Glomerular visceral epithelial cell (primary cell): Measurements from ENCODE around the gene TRMT2A.
A peak's percentile ranks its signal among the peaks of the same experiment; 100 is the strongest.
"Not testable (repeated sequence)": the region's sequence is repeated elsewhere in the genome, so short reads cannot be mapped to it uniquely, and the experiment has no call there.

ENCODE experiments used
- DNase-seq: peaks from one replicate; pipeline ENCODE4 v3.0.0-alpha.2; 2016; ENCODE audit errors: extremely low spot score

Gene TRMT2A

GRCh38 chr22:20116951-20117632 lies at the start of gene TRMT2A:
TSS of gene TRMT2A (minus strand) at chr22:20117226. CDS start at chr22:20116906, 320 bp downstream.
- peak; percentile 96 for DNase-seq

GRCh38 chr22:20166703-20167102 lies 49.7 kb upstream of the TRMT2A start:
- no peak for DNase-seq

- DNase-seq, result no peak
Observed at GRCh38 chr22:20165913-20166312, 48.9 kb upstream of the TRMT2A start.

GRCh38 chr22:20165421-20165820 lies 48.4 kb upstream of the TRMT2A start:
- no peak for DNase-seq

GRCh38 chr22:20164863-20165262 lies 47.8 kb upstream of the TRMT2A start:
- DNase-seq, result no peak

- DNase-seq, result no peak
Observed at GRCh38 chr22:20160041-20160440, 43.0 kb upstream of the TRMT2A start.

- not testable (repeated sequence) for DNase-seq
Observed at GRCh38 chr22:20159531-20159930, 42.5 kb upstream of the TRMT2A start.

- no peak for DNase-seq
Observed at GRCh38 chr22:20159076-20159475, 42.0 kb upstream of the TRMT2A start.

- no peak for DNase-seq
Observed at GRCh38 chr22:20158391-20159036, 41.5 kb upstream of the TRMT2A start.

GRCh38 chr22:20157430-20158183 lies 40.6 kb upstream of the TRMT2A start:
- DNase-seq, result no peak

- DNase-seq, result peak; percentile 74
Observed at GRCh38 chr22:20156611-20157429, 39.8 kb upstream of the TRMT2A start.

- DNase-seq, result no peak
Observed at GRCh38 chr22:20156042-20156389, 39.0 kb upstream of the TRMT2A start.

GRCh38 chr22:20155330-20156041 lies 38.5 kb upstream of the TRMT2A start:
- peak; percentile 13 for DNase-seq

- DNase-seq, result no peak
Observed at GRCh38 chr22:20154602-20155187, 37.7 kb upstream of the TRMT2A start.

- no peak for DNase-seq
Observed at GRCh38 chr22:20153945-20154344, 36.9 kb upstream of the TRMT2A start.

- no peak for DNase-seq
Observed at GRCh38 chr22:20152464-20152890, 35.5 kb upstream of the TRMT2A start.

- DNase-seq, result no peak
Observed at GRCh38 chr22:20151276-20151588, 34.2 kb upstream of the TRMT2A start.

- no peak for DNase-seq
Observed at GRCh38 chr22:20150381-20151275, 33.6 kb upstream of the TRMT2A start, which contains the start of gene CCDC188. TSS of gene CCDC188 (minus strand) at chr22:20151055. CDS start at chr22:20150986, 69 bp downstream.

- no peak for DNase-seq
Observed at GRCh38 chr22:20149257-20150250, 32.5 kb upstream of the TRMT2A start.
